ENCODE data around the gene F13A1. TPM values are rescaled to one million over a fixed set of nuclear protein-coding genes. Genes with fewer than 3 reads are reported as not detected.

Gene F13A1
- total and polyA plus RNA-seq, 2 of the 13 experiments (the other 11 are each of a cell fraction or from before 2014, with no cell fraction given), result not detected

DNA sequence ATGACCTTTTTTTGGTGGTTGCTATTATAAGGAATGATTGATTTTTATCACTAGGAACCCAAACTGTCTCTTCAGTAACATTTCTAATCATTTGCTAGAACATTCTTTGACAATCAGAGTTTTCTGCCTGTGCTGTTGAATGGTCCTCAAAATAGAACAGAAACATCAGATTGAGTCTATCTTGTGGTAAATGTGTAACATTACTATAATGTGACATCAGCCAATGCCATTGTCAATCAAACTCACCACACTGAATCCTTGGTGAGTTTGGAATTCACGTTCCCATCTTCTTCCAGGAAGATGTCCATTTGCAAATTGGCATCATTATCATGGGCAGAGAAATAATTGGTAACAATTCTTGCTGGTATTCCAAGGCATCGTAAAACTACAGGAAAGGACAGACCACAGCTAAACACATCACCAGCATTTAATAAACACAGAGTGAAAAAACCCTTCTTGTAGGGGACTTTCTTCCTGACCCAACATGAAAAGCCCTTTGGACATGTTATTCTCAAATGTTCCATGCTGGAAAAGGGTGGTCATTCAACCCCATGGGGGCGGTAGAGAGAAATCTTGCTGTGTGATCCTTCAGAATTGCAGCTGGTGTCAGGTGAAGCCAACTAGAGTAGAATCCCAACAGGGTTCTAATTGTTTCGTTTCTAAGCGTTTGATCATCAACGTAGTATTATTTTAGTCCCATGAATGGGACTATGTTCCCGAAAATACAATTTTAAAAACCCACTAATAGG lies 98.5 kb downstream of the F13A1 start (continued):
- TF ChIP-seq, protein P1, sequence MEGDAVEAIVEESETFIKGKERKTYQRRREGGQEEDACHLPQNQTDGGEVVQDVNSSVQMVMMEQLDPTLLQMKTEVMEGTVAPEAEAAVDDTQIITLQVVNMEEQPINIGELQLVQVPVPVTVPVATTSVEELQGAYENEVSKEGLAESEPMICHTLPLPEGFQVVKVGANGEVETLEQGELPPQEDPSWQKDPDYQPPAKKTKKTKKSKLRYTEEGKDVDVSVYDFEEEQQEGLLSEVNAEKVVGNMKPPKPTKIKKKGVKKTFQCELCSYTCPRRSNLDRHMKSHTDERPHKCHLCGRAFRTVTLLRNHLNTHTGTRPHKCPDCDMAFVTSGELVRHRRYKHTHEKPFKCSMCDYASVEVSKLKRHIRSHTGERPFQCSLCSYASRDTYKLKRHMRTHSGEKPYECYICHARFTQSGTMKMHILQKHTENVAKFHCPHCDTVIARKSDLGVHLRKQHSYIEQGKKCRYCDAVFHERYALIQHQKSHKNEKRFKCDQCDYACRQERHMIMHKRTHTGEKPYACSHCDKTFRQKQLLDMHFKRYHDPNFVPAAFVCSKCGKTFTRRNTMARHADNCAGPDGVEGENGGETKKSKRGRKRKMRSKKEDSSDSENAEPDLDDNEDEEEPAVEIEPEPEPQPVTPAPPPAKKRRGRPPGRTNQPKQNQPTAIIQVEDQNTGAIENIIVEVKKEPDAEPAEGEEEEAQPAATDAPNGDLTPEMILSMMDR (CRISPR knock-in tag; IDR thresholded peaks at IDR 0.05), result peak; percentile 42

DNA sequence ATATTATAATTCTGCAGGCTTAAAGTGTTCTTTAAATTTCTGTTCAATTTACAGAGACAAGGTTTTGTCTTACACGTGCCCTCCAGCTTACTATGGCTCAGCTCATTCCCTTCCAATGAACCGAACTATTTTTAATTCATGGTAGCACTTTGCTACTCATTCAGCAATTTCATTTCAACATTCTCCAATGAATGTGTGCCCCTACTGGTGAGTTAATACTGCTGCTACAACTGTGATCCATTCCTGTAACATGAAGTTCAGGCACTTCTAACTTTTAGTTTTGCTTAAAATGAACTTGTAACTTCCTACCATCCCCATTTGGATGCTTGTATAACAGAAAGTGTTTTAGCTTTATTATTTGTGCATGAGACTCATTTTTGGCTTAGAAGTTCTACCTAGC lies 99.7 kb downstream of the F13A1 start:
- TF ChIP-seq ZMYM4 (CRISPR knock-in tag; IDR thresholded peaks at IDR 0.05), result no peak
- no peak for TF ChIP-seq ZNF841 (CRISPR knock-in tag; IDR thresholded peaks at IDR 0.05; ENCODE audit: borderline replicate concordance)
- peak; percentile 25 for TF ChIP-seq STAG1 (CRISPR knock-in tag; IDR thresholded peaks at IDR 0.05)
- TF ChIP-seq RAD21 (CRISPR knock-in tag; IDR thresholded peaks at IDR 0.05), result no peak
- no peak for TF ChIP-seq CHD2 (IDR thresholded peaks at IDR 0.05; ENCODE audit: low read depth, low read length)
- TF ChIP-seq, protein P2, sequence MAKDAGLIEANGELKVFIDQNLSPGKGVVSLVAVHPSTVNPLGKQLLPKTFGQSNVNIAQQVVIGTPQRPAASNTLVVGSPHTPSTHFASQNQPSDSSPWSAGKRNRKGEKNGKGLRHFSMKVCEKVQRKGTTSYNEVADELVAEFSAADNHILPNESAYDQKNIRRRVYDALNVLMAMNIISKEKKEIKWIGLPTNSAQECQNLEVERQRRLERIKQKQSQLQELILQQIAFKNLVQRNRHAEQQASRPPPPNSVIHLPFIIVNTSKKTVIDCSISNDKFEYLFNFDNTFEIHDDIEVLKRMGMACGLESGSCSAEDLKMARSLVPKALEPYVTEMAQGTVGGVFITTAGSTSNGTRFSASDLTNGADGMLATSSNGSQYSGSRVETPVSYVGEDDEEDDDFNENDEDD (CRISPR knock-in tag; IDR thresholded peaks at IDR 0.05; ENCODE audit: borderline replicate concordance), result no peak
- no peak for TF ChIP-seq NFE2L1 (CRISPR knock-in tag; IDR thresholded peaks at IDR 0.05; ENCODE audit: borderline replicate concordance)
- TF ChIP-seq, protein P3, sequence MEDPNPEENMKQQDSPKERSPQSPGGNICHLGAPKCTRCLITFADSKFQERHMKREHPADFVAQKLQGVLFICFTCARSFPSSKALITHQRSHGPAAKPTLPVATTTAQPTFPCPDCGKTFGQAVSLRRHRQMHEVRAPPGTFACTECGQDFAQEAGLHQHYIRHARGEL (CRISPR knock-in tag; IDR thresholded peaks at IDR 0.05), result no peak
- BruUV-seq (replicated peaks), result no TSS peak
- no peaks in the 10 kb centered on the region for H4K20me1 ChIP-seq (ENCODE audit: insufficient read depth, low read length)
- H3K9me3 ChIP-seq (ENCODE audit: low read length), result no peaks in the 10 kb centered on the region
- H3K4me1 ChIP-seq (ENCODE audit: insufficient read depth, low read length), result no peaks in the 10 kb centered on the region
- no peak overlapping the region for H2AFZ ChIP-seq (ENCODE audit: low read length)
- in situ Hi-C loops (cut with HindIII; ENCODE audit: extremely low pct_ligation_motif_present, low pct_unique_long_range_greater_than_20kb) (loop anchor here (5.0 kb wide), 1 partner anchor 327 kb away; no protein-coding TSS in a partner anchor), intact Hi-C loops (cut with micrococcal nuclease; ENCODE audit: unreplicated experiment) (loop anchor here (5.0 to 10.0 kb wide), 2 partner anchors 327 to 746 kb away; no protein-coding TSS in a partner anchor)
- H3K79me2 ChIP-seq (ENCODE audit: insufficient read depth, low read length), result no peaks in the 10 kb centered on the region
- ATAC-seq (no peak), DNase-seq (ENCODE audit: low spot score) (no peak), FAIRE-seq (peak; percentile 4)
- H3K4me2 ChIP-seq (ENCODE audit: low read depth, low read length), result no peak overlapping the region
- no peak overlapping the region for H3K27ac ChIP-seq (ENCODE audit: extremely low read length, insufficient read depth, low read length)
- ChIA-PET POLR2A (no interaction called here), CTCF (ENCODE audit: low intra/inter-chr PET ratio, low total read pairs) (no interaction called here)
- no peaks in the 10 kb centered on the region for H3K36me3 ChIP-seq (replicated peaks in 1 of 2; ENCODE audit: control insufficient read depth in 1 of 2, insufficient read depth in 2 of 2, low read length in 2 of 2)
- no peaks in the 10 kb centered on the region for H3K27me3 ChIP-seq (ENCODE audit: control insufficient read depth in 1 of 2, insufficient read depth in 2 of 2, low read length in 2 of 2)
- H3K4me3 ChIP-seq (replicated peaks in 1 of 3; ENCODE audit: insufficient read depth in 1 of 3, low read depth in 2 of 3, low read length in 3 of 3), result no peak overlapping the region
- H3K9ac ChIP-seq (ENCODE audit: insufficient read depth, low read depth, low read length), result no peak overlapping the region
- WGBS (ENCODE audit: low lambda C conversion rate), result 1% methylated on average over 2 of the region's 2 CpGs

Data from HepG2 (cell line).